ENCODE results near the gene GXYLT1. TPM values are rescaled to one million over a fixed set of nuclear protein-coding genes. Genes with fewer than 3 reads are reported as not detected.

GXYLT1 gene
- total RNA-seq, 1 donor from 2014 or later, result 39.8 TPM

GRCh38 chr12:42173961-42174521 is 29.4 kb upstream of the GXYLT1 start:
- Mint-ChIP-seq H3K27ac (no peak overlapping the region), H3K9me3 (peaks cover 15% of the 10 kb centered on the region), H3K27me3 (ENCODE audit: low read depth) (no peaks in the 10 kb centered on the region), H3K36me3 (peaks cover 38% of the 10 kb centered on the region), H3K4me1 (no peaks in the 10 kb centered on the region), H3K4me3 (no peak overlapping the region)
- DNase-seq (ENCODE audit: low spot score in 2 of 2, unreplicated experiment in 2 of 2), result no peak
- no peak for TF ChIP-seq CTCF (IDR thresholded peaks at IDR 0.05; ENCODE audit: unreplicated experiment)

GRCh38 chr12:42172441-42173210 is 28.0 kb upstream of the GXYLT1 start:
- no peak overlapping the region for H3K27ac Mint-ChIP-seq
- peaks cover 15% of the 10 kb centered on the region for H3K9me3 Mint-ChIP-seq
- H3K27me3 Mint-ChIP-seq (ENCODE audit: low read depth), result no peaks in the 10 kb centered on the region
- no peak overlapping the region for H3K4me3 Mint-ChIP-seq
- DNase-seq (ENCODE audit: low spot score in 2 of 2, unreplicated experiment in 2 of 2), result no peak
- no peak for TF ChIP-seq CTCF (IDR thresholded peaks at IDR 0.05; ENCODE audit: unreplicated experiment)
- peaks cover 39% of the 10 kb centered on the region for H3K36me3 Mint-ChIP-seq
- H3K4me1 Mint-ChIP-seq, result no peaks in the 10 kb centered on the region

GRCh38 chr12:42167711-42168110 is 23.0 kb upstream of the GXYLT1 start:
- TF ChIP-seq CTCF (IDR thresholded peaks at IDR 0.05; ENCODE audit: unreplicated experiment), result no peak
- Mint-ChIP-seq H3K27ac (no peak overlapping the region), H3K9me3 (peaks cover 5% of the 10 kb centered on the region), H3K36me3 (peaks cover 23% of the 10 kb centered on the region), H3K4me3 (no peak overlapping the region), H3K4me1 (peaks cover 13% of the 10 kb centered on the region), H3K27me3 (ENCODE audit: low read depth) (no peaks in the 10 kb centered on the region)
- DNase-seq (ENCODE audit: low spot score in 2 of 2, unreplicated experiment in 2 of 2), result no peak

- peaks cover 20% of the 10 kb centered on the region for H3K4me1 Mint-ChIP-seq
- no peak overlapping the region for H3K4me3 Mint-ChIP-seq
- peaks cover 5% of the 10 kb centered on the region for H3K9me3 Mint-ChIP-seq
- no peaks in the 10 kb centered on the region for H3K27me3 Mint-ChIP-seq (ENCODE audit: low read depth)
- H3K36me3 Mint-ChIP-seq, result peaks cover 20% of the 10 kb centered on the region
- no peak for TF ChIP-seq CTCF (IDR thresholded peaks at IDR 0.05; ENCODE audit: unreplicated experiment)
- no peak overlapping the region for H3K27ac Mint-ChIP-seq
- no peak for DNase-seq (ENCODE audit: low spot score in 2 of 2, unreplicated experiment in 2 of 2)
Measured at GRCh38 chr12:42166501-42166900, 21.8 kb upstream of the GXYLT1 start.

- no peak overlapping the region for H3K27ac Mint-ChIP-seq
- no peaks in the 10 kb centered on the region for H3K27me3 Mint-ChIP-seq (ENCODE audit: low read depth)
- H3K4me1 Mint-ChIP-seq, result peaks cover 24% of the 10 kb centered on the region
- no peak for DNase-seq (ENCODE audit: low spot score in 2 of 2, unreplicated experiment in 2 of 2)
- peaks cover 17% of the 10 kb centered on the region for H3K36me3 Mint-ChIP-seq
- H3K9me3 Mint-ChIP-seq, result peaks cover 5% of the 10 kb centered on the region
- no peak overlapping the region for H3K4me3 Mint-ChIP-seq
- TF ChIP-seq CTCF (IDR thresholded peaks at IDR 0.05; ENCODE audit: unreplicated experiment), result no peak
Measured at GRCh38 chr12:42163913-42164312, 19.2 kb upstream of the GXYLT1 start.
